Activated gamma-delta T cell treated with Interleukin-2 at 50 U/mL for 16 hours (primary cell): ENCODE results near the gene NALCN.

Source experiments
- DNase-seq: peaks from one replicate; pipeline ENCODE4 v3.0.0-alpha.2; 2020

The NALCN gene

GRCh38 chr13:101267656-101268055 lies 148.7 kb downstream of the NALCN start:
- DNase-seq, result no peak

GRCh38 chr13:101265934-101266333 lies 150.4 kb downstream of the NALCN start:
- no peak for DNase-seq

DNA sequence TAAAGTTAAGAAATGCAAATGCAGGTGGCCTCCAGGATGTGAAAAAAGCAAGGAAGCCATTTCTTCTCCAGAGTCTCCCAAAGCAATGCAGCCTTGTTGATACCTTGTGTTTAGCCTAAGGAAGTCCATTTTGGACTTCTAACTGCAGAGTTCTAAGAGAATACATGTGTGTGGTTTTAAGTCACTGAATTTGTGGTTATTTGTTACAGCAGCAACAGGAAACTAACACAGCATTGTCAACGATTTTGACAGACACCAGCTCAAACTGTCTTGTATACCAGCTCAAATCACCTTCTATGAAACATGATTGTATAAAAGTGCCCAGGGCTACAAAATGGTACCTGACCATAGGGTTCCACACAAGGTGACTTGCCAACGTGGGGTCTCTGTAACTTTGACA lies 151.4 kb downstream of the NALCN start:
- no peak for DNase-seq

- DNase-seq, result no peak
Observed at GRCh38 chr13:101262306-101262705, 154.0 kb downstream of the NALCN start.

- no peak for DNase-seq
Observed at GRCh38 chr13:101258509-101258908, 157.8 kb downstream of the NALCN start.

DNA sequence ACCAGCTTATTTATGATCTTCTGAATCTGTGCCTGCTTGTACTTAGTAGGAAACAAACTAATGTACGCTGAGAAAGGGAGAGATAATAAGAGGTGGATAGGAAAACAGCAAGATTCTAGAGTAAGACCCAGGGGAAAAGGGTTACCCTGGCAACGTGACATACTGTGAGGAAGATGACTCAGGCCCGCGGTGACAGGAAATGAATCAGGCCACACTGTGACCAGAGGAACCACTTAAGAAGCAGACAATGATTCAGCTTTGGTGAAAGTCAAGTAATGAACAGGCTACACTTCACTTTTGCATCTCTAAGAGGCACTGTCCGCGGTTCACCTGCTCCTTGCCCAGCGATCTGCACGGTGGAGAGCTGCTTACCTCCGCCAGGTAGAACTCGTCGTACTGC lies 158.2 kb downstream of the NALCN start:
- DNase-seq, result no peak

GRCh38 chr13:101248739-101249514 lies 167.4 kb downstream of the NALCN start:
- DNase-seq, result no peak

- DNase-seq, result no peak
Observed at GRCh38 chr13:101242720-101243119, 173.6 kb downstream of the NALCN start.

DNA sequence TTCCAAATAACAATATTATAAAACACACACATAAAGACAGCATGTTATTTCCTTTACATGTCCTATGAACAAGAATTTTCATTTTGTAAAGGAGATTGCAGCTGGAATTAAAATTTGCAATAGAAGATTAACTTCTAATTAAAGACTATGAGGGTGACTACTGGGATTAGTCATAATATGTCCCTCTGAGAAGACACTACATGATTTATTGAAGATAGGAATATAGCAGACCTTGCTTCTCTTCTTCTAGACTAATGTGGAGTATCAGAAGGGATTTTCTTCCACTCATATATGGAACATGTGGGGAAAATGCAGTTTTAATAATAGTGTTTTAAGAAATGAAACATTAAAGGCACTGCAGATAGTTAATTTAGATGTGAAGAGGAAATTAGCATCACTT lies 177.8 kb downstream of the NALCN start:
- DNase-seq, result no peak

DNA sequence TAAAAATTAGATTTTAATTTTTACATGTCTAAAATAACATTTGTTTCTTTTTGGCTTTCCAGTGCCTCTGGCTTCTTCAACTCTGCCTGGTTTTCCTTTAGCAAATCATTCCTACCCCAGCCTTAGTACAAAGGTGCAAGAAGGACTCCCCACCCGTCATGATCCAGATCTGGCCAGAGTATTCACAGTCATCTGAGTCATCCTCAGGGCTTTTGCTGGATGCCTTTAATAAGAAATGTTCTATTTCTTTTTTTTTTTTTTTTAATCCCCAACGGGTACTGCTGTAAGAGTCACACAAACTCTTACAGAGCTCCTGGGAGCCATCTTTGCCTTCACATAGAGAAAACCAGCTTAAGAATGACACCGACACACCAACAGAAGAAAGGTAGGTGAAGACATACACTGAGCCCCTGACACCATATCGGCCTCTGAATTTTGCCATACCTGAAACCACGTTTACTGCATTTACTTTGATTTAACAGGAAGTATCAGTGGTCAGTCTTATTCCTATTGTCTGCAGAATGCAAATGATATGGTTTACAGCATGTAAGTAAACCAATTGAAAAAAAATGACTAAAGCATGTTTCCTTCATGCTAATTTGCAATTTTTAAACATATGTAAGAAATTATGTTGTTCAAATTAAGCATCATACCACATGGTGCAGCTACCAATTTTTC lies 184.4 kb downstream of the NALCN start:
- no peak for DNase-seq

- DNase-seq, result no peak
Observed at GRCh38 chr13:101230271-101230890, 185.9 kb downstream of the NALCN start.

- no peak for DNase-seq
Observed at GRCh38 chr13:101219609-101220265, 196.6 kb downstream of the NALCN start.

GRCh38 chr13:101218484-101218883 lies 197.8 kb downstream of the NALCN start:
- no peak for DNase-seq

- no peak for DNase-seq
Observed at GRCh38 chr13:101217086-101217485, 199.2 kb downstream of the NALCN start.

- DNase-seq, result no peak
Observed at GRCh38 chr13:101211261-101211660, 205.0 kb downstream of the NALCN start.

DNA sequence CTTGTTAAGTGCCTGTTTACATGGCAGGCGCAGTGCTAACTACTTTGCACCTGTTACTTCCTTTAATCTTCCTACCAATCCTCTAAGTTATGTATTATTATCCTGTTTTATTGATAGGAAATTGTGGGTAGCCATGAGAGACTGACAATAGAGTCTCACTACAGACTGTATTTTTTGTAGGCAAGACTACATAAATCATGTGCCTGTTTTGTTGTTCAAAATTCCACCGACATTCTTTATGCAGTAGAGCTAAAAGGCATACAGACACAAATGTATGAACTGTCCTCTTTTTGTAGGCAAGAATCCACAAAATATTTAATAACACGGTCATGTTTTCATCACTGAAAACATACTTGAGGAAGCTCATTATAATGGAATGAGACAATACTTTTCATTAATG lies 205.5 kb downstream of the NALCN start:
- no peak for DNase-seq

GRCh38 chr13:101209206-101209893 lies 207.0 kb downstream of the NALCN start:
- no peak for DNase-seq

DNA sequence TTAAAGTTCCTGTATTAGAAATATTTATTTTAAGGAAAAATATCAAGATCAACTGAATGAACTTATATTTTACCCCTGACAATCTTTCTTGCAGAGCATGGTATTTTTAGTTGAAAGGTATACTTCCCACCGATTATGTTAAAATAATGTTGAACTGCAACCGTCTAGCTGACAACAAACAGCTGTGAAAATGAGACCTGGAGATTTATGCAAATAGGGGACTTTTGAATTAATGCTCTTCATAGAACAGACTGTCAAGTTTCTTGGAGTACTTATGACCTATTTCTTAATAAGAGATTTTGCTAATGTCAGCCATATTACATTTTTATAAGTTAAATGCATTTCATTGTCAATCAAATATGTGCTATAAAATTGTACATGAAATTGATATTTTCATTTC lies 210.9 kb downstream of the NALCN start:
- no peak for DNase-seq

DNA sequence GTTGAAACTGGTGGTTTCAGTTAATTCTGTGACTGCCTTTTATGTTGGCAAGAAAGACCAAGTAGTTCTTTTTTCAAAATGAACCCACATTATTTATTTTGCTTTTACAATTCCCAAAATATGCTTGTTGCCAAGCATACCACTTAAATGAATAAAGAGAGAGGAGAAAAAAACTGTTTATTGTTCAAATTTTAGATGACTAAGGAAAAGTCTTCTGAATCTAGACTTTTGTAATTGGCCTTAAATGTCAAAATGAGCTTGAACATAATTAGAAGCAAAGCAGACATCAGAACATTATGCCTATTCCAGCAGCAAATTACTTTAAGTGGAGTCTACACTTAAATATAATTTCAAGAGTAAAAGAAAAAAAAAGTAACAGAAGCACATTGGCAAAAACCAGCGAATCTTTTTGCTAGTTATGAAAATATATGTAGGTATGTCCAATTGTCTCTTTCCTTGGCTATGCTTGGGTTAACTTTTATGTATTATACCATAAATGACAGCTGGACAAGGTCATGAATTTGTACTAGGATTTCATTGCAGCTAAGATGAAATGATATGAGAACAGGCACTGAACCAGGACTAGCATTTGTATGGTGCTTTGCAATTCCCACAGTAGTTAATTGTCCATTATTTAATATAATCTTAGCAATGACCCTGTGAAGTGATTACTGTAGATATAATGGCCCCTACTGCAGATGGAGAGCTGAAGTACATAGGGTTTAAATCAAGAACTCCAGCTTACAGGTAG lies 211.9 kb downstream of the NALCN start:
- no peak for DNase-seq

GRCh38 chr13:101202590-101202989 lies 213.7 kb downstream of the NALCN start:
- no peak for DNase-seq

DNA sequence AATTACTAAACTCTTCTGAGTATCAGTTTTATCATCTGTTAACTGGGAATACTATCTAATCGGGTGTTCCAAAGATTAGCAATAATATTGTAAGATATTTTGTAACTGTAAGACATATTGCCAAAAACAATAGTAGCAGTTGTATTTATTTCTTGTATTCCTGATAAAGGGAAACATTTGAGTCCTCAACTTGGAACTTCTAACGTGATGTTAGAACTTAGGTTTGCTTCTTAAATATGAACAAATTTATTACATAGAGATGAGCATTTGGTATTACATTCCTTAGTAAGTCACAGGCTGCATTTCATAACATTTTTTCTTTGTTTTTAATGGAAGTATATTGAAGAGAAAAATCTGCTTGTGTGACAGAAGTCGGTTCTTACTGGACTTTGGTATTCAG lies 225.3 kb downstream of the NALCN start:
- DNase-seq, result no peak

DNA sequence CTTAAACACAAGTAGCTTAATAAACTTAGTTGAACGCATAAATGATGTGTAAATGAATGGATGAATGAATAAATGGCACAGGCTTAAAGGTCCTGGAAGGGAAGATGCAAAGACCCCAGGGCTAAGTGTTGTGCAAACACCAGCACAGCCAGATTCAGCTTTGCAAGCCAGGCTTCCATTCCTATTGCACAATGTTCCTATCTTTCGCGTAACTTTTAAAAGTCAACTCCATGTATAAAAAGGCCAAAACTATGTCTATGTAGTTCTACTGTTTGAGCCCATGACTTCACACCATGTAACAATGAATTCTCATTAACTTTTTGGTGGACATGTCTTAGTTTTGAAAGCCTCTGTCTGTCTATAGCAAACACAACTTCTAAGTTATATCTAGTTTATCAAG lies 226.0 kb downstream of the NALCN start:
- DNase-seq, result no peak
